ENCODE measurements around the gene CASP8AP2.

CASP8AP2 gene

DNA sequence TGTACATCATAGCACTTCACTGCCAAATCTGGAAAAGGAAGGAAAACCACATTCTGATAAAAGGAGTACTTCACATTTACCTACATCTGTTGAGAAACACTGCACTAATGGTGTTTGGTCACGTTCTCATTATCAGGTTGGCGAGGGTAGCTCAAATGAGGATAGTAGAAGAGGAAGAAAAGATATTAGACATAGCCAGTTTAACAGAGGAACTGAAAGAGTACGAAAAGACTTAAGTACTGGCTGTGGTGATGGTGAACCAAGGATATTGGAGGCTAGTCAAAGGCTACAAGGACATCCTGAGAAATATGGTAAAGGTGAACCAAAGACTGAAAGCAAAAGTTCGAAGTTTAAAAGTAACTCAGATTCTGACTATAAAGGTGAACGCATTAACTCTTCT is 32.6 kb downstream of the CASP8AP2 start:
- DNase-seq (ENCODE audit: low spot score) = no peak
- H3K4me3 ChIP-seq = no peak overlapping the region
- TF ChIP-seq, protein P1, sequence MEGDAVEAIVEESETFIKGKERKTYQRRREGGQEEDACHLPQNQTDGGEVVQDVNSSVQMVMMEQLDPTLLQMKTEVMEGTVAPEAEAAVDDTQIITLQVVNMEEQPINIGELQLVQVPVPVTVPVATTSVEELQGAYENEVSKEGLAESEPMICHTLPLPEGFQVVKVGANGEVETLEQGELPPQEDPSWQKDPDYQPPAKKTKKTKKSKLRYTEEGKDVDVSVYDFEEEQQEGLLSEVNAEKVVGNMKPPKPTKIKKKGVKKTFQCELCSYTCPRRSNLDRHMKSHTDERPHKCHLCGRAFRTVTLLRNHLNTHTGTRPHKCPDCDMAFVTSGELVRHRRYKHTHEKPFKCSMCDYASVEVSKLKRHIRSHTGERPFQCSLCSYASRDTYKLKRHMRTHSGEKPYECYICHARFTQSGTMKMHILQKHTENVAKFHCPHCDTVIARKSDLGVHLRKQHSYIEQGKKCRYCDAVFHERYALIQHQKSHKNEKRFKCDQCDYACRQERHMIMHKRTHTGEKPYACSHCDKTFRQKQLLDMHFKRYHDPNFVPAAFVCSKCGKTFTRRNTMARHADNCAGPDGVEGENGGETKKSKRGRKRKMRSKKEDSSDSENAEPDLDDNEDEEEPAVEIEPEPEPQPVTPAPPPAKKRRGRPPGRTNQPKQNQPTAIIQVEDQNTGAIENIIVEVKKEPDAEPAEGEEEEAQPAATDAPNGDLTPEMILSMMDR (IDR thresholded peaks at IDR 0.05) = no peak

DNA sequence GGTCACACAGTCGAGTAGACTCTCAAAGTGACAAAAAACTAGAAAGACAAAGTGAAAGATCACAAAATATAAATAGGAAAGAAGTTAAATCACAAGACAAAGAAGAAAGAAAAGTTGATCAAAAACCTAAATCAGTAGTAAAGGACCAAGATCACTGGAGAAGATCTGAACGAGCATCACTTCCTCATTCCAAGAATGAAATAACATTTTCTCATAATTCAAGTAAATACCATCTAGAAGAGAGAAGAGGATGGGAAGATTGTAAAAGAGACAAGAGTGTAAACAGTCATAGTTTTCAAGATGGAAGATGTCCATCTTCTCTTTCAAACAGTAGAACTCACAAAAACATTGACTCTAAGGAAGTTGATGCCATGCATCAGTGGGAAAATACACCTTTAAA is 33.0 kb downstream of the CASP8AP2 start:
- TF ChIP-seq, protein P1 (IDR thresholded peaks at IDR 0.05) = no peak
- no peak overlapping the region for H3K4me3 ChIP-seq
- H3K27ac ChIP-seq = no peak overlapping the region
- no peak for DNase-seq (ENCODE audit: low spot score)

More for the DNA sequence above, 32.6 kb downstream of the CASP8AP2 start:
- H3K27ac ChIP-seq = no peak overlapping the region

DNA sequence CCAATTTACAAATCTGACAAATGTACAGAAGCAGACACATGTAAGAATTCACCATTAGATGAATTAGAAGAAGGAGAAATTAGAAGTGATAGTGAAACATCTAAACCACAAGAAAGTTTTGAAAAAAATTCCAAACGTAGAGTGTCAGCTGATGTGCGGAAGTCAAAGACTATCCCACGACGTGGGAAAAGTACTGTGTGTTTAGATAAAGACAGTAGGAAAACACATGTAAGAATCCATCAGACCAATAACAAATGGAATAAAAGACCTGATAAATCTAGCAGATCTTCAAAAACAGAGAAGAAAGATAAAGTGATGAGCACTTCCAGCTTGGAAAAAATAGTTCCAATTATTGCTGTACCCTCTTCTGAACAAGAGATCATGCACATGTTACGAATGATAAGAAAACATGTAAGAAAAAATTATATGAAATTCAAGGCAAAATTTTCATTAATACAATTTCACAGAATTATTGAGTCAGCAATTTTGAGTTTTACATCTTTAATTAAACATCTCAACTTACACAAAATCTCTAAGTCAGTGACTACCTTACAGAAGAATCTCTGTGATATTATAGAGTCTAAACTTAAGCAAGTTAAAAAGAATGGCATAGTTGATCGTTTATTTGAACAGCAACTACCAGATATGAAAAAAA is 36.5 kb downstream of the CASP8AP2 start:
- H3K27ac ChIP-seq = no peak overlapping the region
- TF ChIP-seq, protein P1 (IDR thresholded peaks at IDR 0.05) = no peak
- H3K4me3 ChIP-seq = no peak overlapping the region
- no peak for DNase-seq (ENCODE audit: low spot score)

DNA sequence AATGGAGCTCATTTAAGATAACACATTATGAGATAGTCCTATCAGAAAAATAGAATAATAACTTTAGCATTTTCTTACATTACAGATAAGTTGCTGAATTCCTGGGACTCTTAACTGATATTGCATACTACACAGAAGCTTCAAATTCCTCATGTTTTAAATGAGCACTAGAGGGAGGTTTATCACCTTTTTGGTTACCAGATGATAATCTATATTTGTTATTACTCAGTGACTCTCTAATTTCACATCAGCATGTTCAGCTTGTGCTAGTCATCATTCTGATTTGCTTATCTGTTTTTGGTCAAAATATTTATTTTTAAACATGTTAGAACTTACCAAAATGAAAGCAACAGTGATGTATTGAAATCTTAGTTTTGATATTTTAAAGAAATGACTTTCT is 44.0 kb downstream of the CASP8AP2 start:
- Histone ChIP-seq H3K27ac (no peak overlapping the region), H3K4me3 (no peak overlapping the region)
- TF ChIP-seq, protein P1 (IDR thresholded peaks at IDR 0.05) = no peak
- DNase-seq (ENCODE audit: low spot score) = no peak

DNA sequence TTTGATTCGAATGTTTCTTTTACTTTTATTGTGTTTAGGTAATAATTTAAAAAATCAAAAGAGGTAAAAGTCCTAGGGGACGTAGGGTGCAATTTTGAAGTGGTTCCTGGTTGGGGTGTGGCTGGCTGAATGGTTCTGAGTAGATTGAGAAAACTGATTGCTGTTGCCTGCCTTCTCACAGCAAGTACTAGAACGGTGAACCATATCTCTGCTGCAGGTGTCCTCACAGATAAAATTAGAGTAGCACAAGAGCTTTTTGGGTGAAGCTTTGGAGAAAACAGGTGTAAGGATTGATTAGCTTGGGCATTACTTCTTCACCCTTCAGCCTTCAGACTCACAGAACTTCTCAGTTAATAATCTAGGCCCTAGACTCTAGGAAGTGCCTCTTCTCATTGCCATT is 44.8 kb downstream of the CASP8AP2 start:
- TF ChIP-seq, protein P1 (IDR thresholded peaks at IDR 0.05) = no peak
- no peak overlapping the region for H3K4me3 ChIP-seq
- DNase-seq (ENCODE audit: low spot score) = no peak
- no peak overlapping the region for H3K27ac ChIP-seq

DNA sequence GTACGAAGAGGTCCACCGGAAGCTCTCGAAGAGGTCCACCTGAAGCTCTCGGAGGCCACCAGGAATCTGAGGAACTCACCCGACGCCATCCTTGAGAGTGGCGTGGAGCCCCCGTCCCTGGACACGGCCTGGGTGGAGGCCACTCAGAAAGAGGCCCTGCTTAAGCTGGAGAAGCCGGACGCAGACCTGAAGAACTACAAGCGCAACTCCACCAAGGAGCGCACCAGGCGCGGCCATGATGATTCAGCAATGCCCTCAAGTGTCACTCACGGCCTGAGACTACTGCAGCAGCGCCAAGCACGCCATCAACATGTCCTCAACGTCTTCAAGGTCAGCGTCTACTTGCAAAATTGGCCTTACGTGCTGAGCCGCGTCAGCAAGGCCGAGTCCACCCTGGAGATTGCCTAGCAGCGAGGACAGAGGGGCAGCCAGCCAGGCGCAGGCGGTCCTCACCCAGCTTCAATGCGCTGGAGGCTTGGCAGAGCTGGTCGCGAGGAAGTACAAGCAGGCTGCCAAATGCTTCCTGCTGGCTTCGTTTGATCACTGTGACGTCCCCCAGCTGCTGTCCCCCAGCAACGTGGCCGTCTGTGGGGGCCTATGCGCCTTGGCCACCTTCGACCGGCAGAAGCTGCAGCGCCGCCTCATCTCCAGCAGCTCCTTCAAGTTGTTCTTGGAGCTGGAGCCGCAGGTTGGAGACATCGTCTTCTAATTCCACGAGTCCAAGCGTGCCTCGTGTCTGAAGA is 56.9 kb downstream of the CASP8AP2 start:
- DNase-seq (ENCODE audit: low spot score) = no peak
- H3K4me3 ChIP-seq = no peak overlapping the region
- TF ChIP-seq, protein P1 (IDR thresholded peaks at IDR 0.05) = no peak
- no peak overlapping the region for H3K27ac ChIP-seq
